ENCODE results near the gene ABI3BP. TPM values are rescaled to one million over a fixed set of nuclear protein-coding genes. Genes with fewer than 3 reads are reported as not detected.

The ABI3BP gene
- total RNA-seq, 4 donors from 2014 or later: 12.3 to 57.8 (median 22.0) TPM

GRCh38 chr3:100978011-100978659 is 15.1 kb downstream of the ABI3BP start:
- intact Hi-C loops (cut with DNase I; ENCODE audit: low total_unique reads): no loop called here
- TF ChIP-seq CTCF (IDR thresholded peaks at IDR 0.05) (no peak), POLR2A (IDR thresholded peaks at IDR 0.05) (no peak)
- 79 to 91% methylated on average over 1 of the region's 1 CpG for WGBS, 2 donors
- no peak overlapping the region for H3K4me3 ChIP-seq (ENCODE audit: low read depth, poor library complexity, severe bottlenecking)
- no peak for DNase-seq (ENCODE audit: low spot score in 2 of 2)

- no peak for DNase-seq (ENCODE audit: low spot score in 2 of 2)
- WGBS, 2 donors: 67 to 68% methylated on average over 3 of the region's 3 CpGs
- no peak overlapping the region for H3K4me3 ChIP-seq (ENCODE audit: low read depth, poor library complexity, severe bottlenecking)
- TF ChIP-seq CTCF (IDR thresholded peaks at IDR 0.05): no peak
- no peak for TF ChIP-seq POLR2A (IDR thresholded peaks at IDR 0.05)
- intact Hi-C loops (cut with DNase I; ENCODE audit: low total_unique reads): no loop called here
Measured at GRCh38 chr3:100976611-100977010, 16.6 kb downstream of the ABI3BP start.

- 68 to 69% methylated on average over 2 of the region's 2 CpGs for WGBS, 2 donors
- intact Hi-C loops (cut with DNase I; ENCODE audit: low total_unique reads): no loop called here
- no peak for DNase-seq (ENCODE audit: low spot score in 2 of 2)
- no peak for TF ChIP-seq POLR2A (IDR thresholded peaks at IDR 0.05)
- TF ChIP-seq CTCF (IDR thresholded peaks at IDR 0.05): no peak
- H3K4me3 ChIP-seq (ENCODE audit: low read depth, poor library complexity, severe bottlenecking): no peak overlapping the region
Measured at GRCh38 chr3:100975714-100976113, 17.5 kb downstream of the ABI3BP start.

- TF ChIP-seq POLR2A (IDR thresholded peaks at IDR 0.05): no peak
- TF ChIP-seq CTCF (IDR thresholded peaks at IDR 0.05): no peak
- DNase-seq (ENCODE audit: low spot score in 2 of 2): no peak
- 62 to 68% methylated on average over 4 of the region's 4 CpGs for WGBS, 2 donors
- H3K4me3 ChIP-seq (ENCODE audit: low read depth, poor library complexity, severe bottlenecking): no peak overlapping the region
- intact Hi-C loops (cut with DNase I; ENCODE audit: low total_unique reads): no loop called here
Measured at GRCh38 chr3:100973594-100973993, 19.6 kb downstream of the ABI3BP start.

- intact Hi-C loops (cut with DNase I; ENCODE audit: low total_unique reads): no loop called here
- TF ChIP-seq POLR2A (IDR thresholded peaks at IDR 0.05) (no peak), CTCF (IDR thresholded peaks at IDR 0.05) (no peak)
- no peak for DNase-seq (ENCODE audit: low spot score in 2 of 2)
- no peak overlapping the region for H3K4me3 ChIP-seq (ENCODE audit: low read depth, poor library complexity, severe bottlenecking)
- WGBS, 2 donors: 23 to 34% methylated on average over 1 of the region's 1 CpG
Measured at GRCh38 chr3:100972867-100973266, 20.4 kb downstream of the ABI3BP start.

GRCh38 chr3:100972301-100972844 is 20.8 kb downstream of the ABI3BP start:
- intact Hi-C loops (cut with DNase I; ENCODE audit: low total_unique reads): no loop called here
- WGBS, 2 donors: 29 to 53% methylated on average over 2 of the region's 2 CpGs
- no peak for DNase-seq (ENCODE audit: low spot score in 2 of 2)
- H3K4me3 ChIP-seq (ENCODE audit: low read depth, poor library complexity, severe bottlenecking): no peak overlapping the region
- no peak for TF ChIP-seq POLR2A (IDR thresholded peaks at IDR 0.05)
- no peak for TF ChIP-seq CTCF (IDR thresholded peaks at IDR 0.05)
